Measurements from ENCODE around the gene AIPL1. TPM values are rescaled to one million over a fixed set of nuclear protein-coding genes. Genes with fewer than 3 reads are reported as not detected.

The AIPL1 gene
- total RNA-seq, 2 experiments from 2014 or later: not detected

GRCh38 chr17:6453279-6454024 is 18.5 kb upstream of the AIPL1 start:
- CTCF ChIA-PET: interaction anchor here (2.8 kb wide), 1 partner anchor 20 kb away, joined by 11 read pairs; no protein-coding TSS in a partner anchor
- POLR2A ChIA-PET: interaction anchor here (0.6 to 2.3 kb wide), 2 partner anchors 9 to 884 kb away, joined by 3 to 13 read pairs; partner anchors contain the start of gene PIMREG
- no peak overlapping the region for H3K4me3 ChIP-seq (ENCODE audit: low read length)
- peaks cover 10% of the 10 kb centered on the region for H3K4me1 ChIP-seq (ENCODE audit: insufficient read depth, low read length)
- ATAC-seq (ENCODE audit: poor library complexity): no peak
- Mint-ChIP-seq H3K4me1 (ENCODE audit: low read depth) (peaks cover 14% of the 10 kb centered on the region), H3K27me3 (no peaks in the 10 kb centered on the region), H3K36me3 (ENCODE audit: low read depth) (no peaks in the 10 kb centered on the region), H3K4me3 (peak overlapping the region; percentile 39), H3K9me3 (no peaks in the 10 kb centered on the region), H3K27ac (peak overlapping the region; percentile 65)
- DNase-seq: peak in 1 of 14 experiments; percentile 12
- no peaks in the 10 kb centered on the region for H3K36me3 ChIP-seq (ENCODE audit: insufficient read depth, low read length)
- no peaks in the 10 kb centered on the region for H3K9me3 ChIP-seq (ENCODE audit: control insufficient read depth in 1 of 2, insufficient read depth in 1 of 2, low read length in 2 of 2)
- intact Hi-C loops (cut with DNase I, micrococcal nuclease): no loop called here
- H3K27me3 ChIP-seq (ENCODE audit: control insufficient read depth in 1 of 2, insufficient read depth in 2 of 2, low read length in 2 of 2): no peaks in the 10 kb centered on the region
- H3K27ac ChIP-seq (ENCODE audit: low read depth in 1 of 2, low read length in 2 of 2): peak overlapping the region in 1 of 2 donors; percentile 10
- no peak for TF ChIP-seq CTCF (IDR thresholded peaks at IDR 0.05)

GRCh38 chr17:6452471-6453266 is 17.7 kb upstream of the AIPL1 start:
- Mint-ChIP-seq H3K9me3 (no peaks in the 10 kb centered on the region), H3K36me3 (ENCODE audit: low read depth) (no peaks in the 10 kb centered on the region), H3K27me3 (no peaks in the 10 kb centered on the region), H3K4me1 (ENCODE audit: low read depth) (peaks cover 14% of the 10 kb centered on the region), H3K27ac (no peak overlapping the region), H3K4me3 (no peak overlapping the region)
- Histone ChIP-seq H3K4me3 (ENCODE audit: low read length) (no peak overlapping the region), H3K36me3 (ENCODE audit: insufficient read depth, low read length) (no peaks in the 10 kb centered on the region), H3K9me3 (ENCODE audit: control insufficient read depth in 1 of 2, insufficient read depth in 1 of 2, low read length in 2 of 2) (no peaks in the 10 kb centered on the region), H3K27me3 (ENCODE audit: control insufficient read depth in 1 of 2, insufficient read depth in 2 of 2, low read length in 2 of 2) (no peaks in the 10 kb centered on the region), H3K27ac (ENCODE audit: low read depth in 1 of 2, low read length in 2 of 2) (no peak overlapping the region), H3K4me1 (ENCODE audit: insufficient read depth, low read length) (peaks cover 10% of the 10 kb centered on the region)
- ChIA-PET POLR2A (interaction anchor here (0.6 kb wide), 1 partner anchor 885 kb away, joined by 3 read pairs; no protein-coding TSS in a partner anchor), CTCF (interaction anchor here (1.1 kb wide), 1 partner anchor 20 kb away, joined by 3 read pairs; no protein-coding TSS in a partner anchor)
- DNase-seq: no peak
- intact Hi-C loops (cut with DNase I, micrococcal nuclease): no loop called here
- no peak for TF ChIP-seq CTCF (IDR thresholded peaks at IDR 0.05)
- no peak for ATAC-seq (ENCODE audit: poor library complexity)

GRCh38 chr17:6450926-6451832 is 16.3 kb upstream of the AIPL1 start:
- Mint-ChIP-seq H3K27me3 (no peaks in the 10 kb centered on the region), H3K4me1 (ENCODE audit: low read depth) (peaks cover 14% of the 10 kb centered on the region), H3K36me3 (ENCODE audit: low read depth) (no peaks in the 10 kb centered on the region), H3K4me3 (no peak overlapping the region), H3K9me3 (no peaks in the 10 kb centered on the region), H3K27ac (peak overlapping the region; percentile 19)
- no peak for ATAC-seq (ENCODE audit: poor library complexity)
- intact Hi-C loops (cut with DNase I, micrococcal nuclease): no loop called here
- Histone ChIP-seq H3K27me3 (ENCODE audit: control insufficient read depth in 1 of 2, insufficient read depth in 2 of 2, low read length in 2 of 2) (no peaks in the 10 kb centered on the region), H3K9me3 (ENCODE audit: control insufficient read depth in 1 of 2, insufficient read depth in 1 of 2, low read length in 2 of 2) (no peaks in the 10 kb centered on the region), H3K4me3 (ENCODE audit: low read length) (no peak overlapping the region), H3K4me1 (ENCODE audit: insufficient read depth, low read length) (peaks cover 10% of the 10 kb centered on the region), H3K27ac (ENCODE audit: low read depth in 1 of 2, low read length in 2 of 2) (no peak overlapping the region), H3K36me3 (ENCODE audit: insufficient read depth, low read length) (no peaks in the 10 kb centered on the region)
- ChIA-PET CTCF (no interaction called here), POLR2A (no interaction called here)
- TF ChIP-seq CTCF (IDR thresholded peaks at IDR 0.05): no peak
- no peak for DNase-seq

All from CD4-positive, alpha-beta T cell (primary cell).